GM21825 (cell line): ENCODE data around the gene STX1B.
"Not testable (repeated sequence)": the region's sequence is repeated elsewhere in the genome, so short reads cannot be mapped to it uniquely, and the experiment has no call there.

Experiments
- ATAC-seq: cut with Tn5 transposase; IDR thresholded peaks from one replicate; pipeline ENCODE4 v1.9.1; 2021; ENCODE audit warnings: mild to moderate bottlenecking, moderate library complexity; ENCODE audit not compliant: unreplicated experiment

STX1B gene

GRCh38 chr16:31010585-31011325, at the start of gene STX1B:
STX1B (minus strand) TSS chr16:31010638; CDS start chr16:31010396, 242 bp downstream.
- no peak for ATAC-seq

- ATAC-seq, result no peak
Measured at GRCh38 chr16:31055613-31056012, 45.2 kb upstream of the STX1B start.

GRCh38 chr16:31052114-31052513, 41.7 kb upstream of the STX1B start:
- no peak for ATAC-seq

- no peak for ATAC-seq
Measured at GRCh38 chr16:31050280-31051030, 40.0 kb upstream of the STX1B start.

- no peak for ATAC-seq
Measured at GRCh38 chr16:31043898-31044481, 33.6 kb upstream of the STX1B start.

GRCh38 chr16:31043352-31043751, 32.9 kb upstream of the STX1B start:
- ATAC-seq, result no peak

- ATAC-seq, result no peak
Measured at GRCh38 chr16:31042866-31043265, 32.4 kb upstream of the STX1B start.

GRCh38 chr16:31038993-31039392, 28.6 kb upstream of the STX1B start:
- no peak for ATAC-seq

GRCh38 chr16:31036691-31037090, 26.3 kb upstream of the STX1B start:
- ATAC-seq, result no peak

GRCh38 chr16:31033709-31034492, 23.5 kb upstream of the STX1B start:
- ATAC-seq, result peak; percentile 37

- peak; percentile 70 for ATAC-seq
Measured at GRCh38 chr16:31032736-31033708, 22.6 kb upstream of the STX1B start, which contains the start of gene STX4. STX4 (plus strand) TSS chr16:31033558; CDS start chr16:31033806, 248 bp downstream.

- no peak for ATAC-seq
Measured at GRCh38 chr16:31031276-31031675, 20.8 kb upstream of the STX1B start.

- ATAC-seq, result no peak
Measured at GRCh38 chr16:31029272-31029671, 18.8 kb upstream of the STX1B start.

- no peak for ATAC-seq
Measured at GRCh38 chr16:31025339-31025738, 14.9 kb upstream of the STX1B start.

- no peak for ATAC-seq
Measured at GRCh38 chr16:31023627-31024226, 13.3 kb upstream of the STX1B start.

- no peak for ATAC-seq
Measured at GRCh38 chr16:31023252-31023602, 12.8 kb upstream of the STX1B start.

GRCh38 chr16:31022544-31023251, 12.3 kb upstream of the STX1B start:
- no peak for ATAC-seq

- no peak for ATAC-seq
Measured at GRCh38 chr16:31020536-31020935, 10.1 kb upstream of the STX1B start.

- not testable (repeated sequence) for ATAC-seq
Measured at GRCh38 chr16:31017756-31018155, 7.3 kb upstream of the STX1B start.
